HUES48 (cell line): ENCODE data around the gene POLA2.

Source experiments
- H3K27ac ChIP-seq: one replicate; pipeline ENCODE4 v1.7.0; 2013; ENCODE audit warnings: low read depth, low read length, inconsistent platforms
- H3K27me3 ChIP-seq: 2 replicates; pipeline ENCODE4 v1.6.1; 2013; ENCODE audit warnings: mild to moderate bottlenecking, low read length; ENCODE audit not compliant: control insufficient read depth, insufficient read depth
- H3K36me3 ChIP-seq: 2 replicates; pipeline ENCODE4 v1.6.1; 2013; ENCODE audit warnings: low read length; ENCODE audit not compliant: control insufficient read depth, insufficient read depth
- H3K4me1 ChIP-seq: 2 replicates; pipeline ENCODE4 v1.6.1; 2013; ENCODE audit warnings: mild to moderate bottlenecking, low read length; ENCODE audit not compliant: control insufficient read depth, insufficient read depth
- H3K4me3 ChIP-seq: 2 replicates; pipeline ENCODE4 v1.5.1; 2013; ENCODE audit warnings: mild to moderate bottlenecking, low read depth, low read length
- H3K9ac ChIP-seq: 2 replicates; pipeline ENCODE4 v1.6.1; 2013; ENCODE audit warnings: mild to moderate bottlenecking, low read depth, low read length, moderate library complexity
- H3K9me3 ChIP-seq: 2 replicates; pipeline ENCODE4 v1.6.1; 2013; ENCODE audit warnings: low read length; ENCODE audit not compliant: control insufficient read depth, insufficient read depth

POLA2 gene

GRCh38 chr11:65340226-65340625, 78.5 kb downstream of the POLA2 start:
- Histone ChIP-seq H3K9me3 (no peaks in the 10 kb centered on the region), H3K27ac (no peak overlapping the region), H3K4me3 (no peak overlapping the region), H3K27me3 (no peaks in the 10 kb centered on the region), H3K36me3 (peaks cover 74% of the 10 kb centered on the region), H3K4me1 (peaks cover 3% of the 10 kb centered on the region; the same call in 1 of the 2 replicates), H3K9ac (no peak overlapping the region)

GRCh38 chr11:65341856-65342255, 80.1 kb downstream of the POLA2 start:
- Histone ChIP-seq H3K36me3 (peaks cover 86% of the 10 kb centered on the region), H3K27ac (no peak overlapping the region), H3K9ac (no peak overlapping the region), H3K9me3 (no peaks in the 10 kb centered on the region), H3K27me3 (no peaks in the 10 kb centered on the region), H3K4me1 (no peaks in the 10 kb centered on the region), H3K4me3 (no peak overlapping the region)
